IPS-NIHi7 (cell line): ENCODE data around the gene SURF2.
A peak's percentile ranks its signal among the peaks of the same experiment; 100 is the strongest.

Experiments used
- DNase-seq: peaks from one replicate; pipeline ENCODE4 v3.0.0; 2012; ENCODE audit warnings: mixed read lengths; ENCODE audit errors: extremely low spot score

The SURF2 gene

DNA sequence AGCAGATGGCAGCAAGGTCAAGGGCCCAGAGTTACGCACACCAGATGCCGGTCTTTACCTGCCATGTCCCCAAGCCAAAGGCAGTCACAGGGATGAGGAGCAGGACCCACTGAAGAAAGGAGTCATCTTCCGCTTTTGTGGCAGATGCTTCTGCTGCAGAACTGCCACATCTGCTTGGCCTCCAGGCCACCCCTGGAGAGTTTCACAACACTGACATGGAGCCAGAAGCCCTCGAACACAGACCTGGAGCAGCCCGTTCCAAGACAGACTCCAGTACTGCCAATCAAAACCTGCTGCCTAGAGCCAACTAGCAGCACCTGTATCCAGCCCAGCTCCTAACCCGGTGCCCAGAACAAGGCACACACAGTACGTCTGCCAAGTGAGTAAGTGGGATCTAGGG is 1.6 kb upstream of the SURF2 start:
- no peak for DNase-seq

- no peak for DNase-seq
Measured at GRCh38 chr9:133355881-133356357, 431 bp upstream of the SURF2 start.

- DNase-seq: no peak
Measured at GRCh38 chr9:133357656-133358055, 1.3 kb downstream of the SURF2 start.

DNA sequence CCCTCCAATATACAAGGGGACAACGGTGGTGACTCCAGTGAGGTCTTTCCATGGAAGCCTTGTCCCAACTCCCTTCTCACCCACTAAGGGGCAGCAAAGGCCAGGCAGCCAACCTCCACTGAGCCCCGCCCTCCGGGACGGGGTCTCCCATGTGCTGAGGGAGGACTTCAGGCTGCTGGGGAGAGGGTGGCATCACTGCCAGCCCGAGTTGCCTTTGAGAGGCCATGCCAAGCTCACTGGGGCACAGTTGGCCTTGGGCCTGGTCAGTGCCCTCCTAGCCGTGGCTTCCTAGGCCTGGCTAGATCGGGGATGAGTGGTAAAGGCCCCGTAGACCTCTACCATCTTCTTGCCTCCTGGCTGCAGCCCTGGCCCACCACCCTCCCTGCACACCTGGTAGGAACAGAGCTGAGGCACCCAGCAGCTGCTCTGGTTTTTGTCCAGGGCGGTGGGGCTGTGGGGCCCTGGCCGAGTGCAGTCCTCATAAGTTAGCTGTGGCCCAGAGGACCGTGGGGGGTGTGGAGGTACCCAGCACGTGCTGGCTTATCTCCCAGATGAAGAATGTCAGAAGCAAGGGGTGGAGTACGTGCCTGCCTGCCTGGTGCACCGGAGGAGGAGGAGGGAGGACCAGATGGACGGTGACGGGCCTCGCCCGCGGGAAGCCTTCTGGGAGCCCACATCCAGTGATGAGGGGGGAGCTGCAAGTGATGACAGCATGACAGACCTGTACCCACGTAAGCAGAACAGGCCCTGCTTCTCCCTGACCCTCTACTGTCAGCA is 3.2 kb downstream of the SURF2 start:
- peak; percentile 64 for DNase-seq

- DNase-seq: no peak
Measured at GRCh38 chr9:133360400-133361393, 4.3 kb downstream of the SURF2 start.

GRCh38 chr9:133361507-133362092 is 5.2 kb downstream of the SURF2 start:
- no peak for DNase-seq

DNA sequence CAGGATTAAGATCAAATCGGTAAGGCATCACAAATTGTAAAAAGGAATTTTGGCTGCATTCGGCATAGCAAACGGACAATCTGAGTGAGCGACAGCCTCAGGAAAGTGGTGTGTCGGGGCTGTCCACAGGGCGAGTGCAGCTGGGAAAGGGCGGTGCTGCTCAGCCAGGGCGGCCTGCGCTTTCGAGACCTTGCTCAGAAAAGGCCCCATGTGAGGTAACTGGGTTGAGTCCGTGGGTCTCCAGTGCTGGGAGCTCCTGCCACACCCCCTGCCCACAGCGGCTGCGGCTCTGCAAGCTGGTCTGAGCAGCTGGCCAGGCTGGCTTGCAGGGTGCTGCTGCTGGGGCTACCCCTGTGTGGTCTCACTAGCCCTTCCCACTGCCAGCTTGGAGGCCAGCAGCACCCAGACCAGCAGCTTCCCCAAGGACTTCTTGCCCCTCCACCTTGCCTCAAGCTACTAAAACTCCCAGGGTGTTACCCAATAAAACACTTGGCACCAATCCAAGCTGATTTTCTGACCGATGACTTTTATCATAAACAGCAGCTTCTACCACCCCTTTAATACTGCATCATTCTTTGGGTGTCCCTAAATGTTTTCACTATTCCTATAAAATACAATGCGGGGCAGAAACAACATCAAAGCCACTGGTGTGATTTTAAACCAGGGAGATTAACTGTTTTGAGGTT is 6.2 kb downstream of the SURF2 start:
- no peak for DNase-seq

GRCh38 chr9:133366435-133366834 is 10.1 kb downstream of the SURF2 start:
- no peak for DNase-seq

GRCh38 chr9:133367221-133367620 is 10.9 kb downstream of the SURF2 start:
- no peak for DNase-seq

- no peak for DNase-seq
Measured at GRCh38 chr9:133367778-133368177, 11.4 kb downstream of the SURF2 start.

GRCh38 chr9:133368249-133368881 is 12.0 kb downstream of the SURF2 start:
- no peak for DNase-seq

GRCh38 chr9:133369422-133369821 is 13.1 kb downstream of the SURF2 start:
- no peak for DNase-seq

GRCh38 chr9:133369933-133370332 is 13.6 kb downstream of the SURF2 start:
- DNase-seq: no peak

- DNase-seq: no peak
Measured at GRCh38 chr9:133370685-133371084, 14.3 kb downstream of the SURF2 start.

DNA sequence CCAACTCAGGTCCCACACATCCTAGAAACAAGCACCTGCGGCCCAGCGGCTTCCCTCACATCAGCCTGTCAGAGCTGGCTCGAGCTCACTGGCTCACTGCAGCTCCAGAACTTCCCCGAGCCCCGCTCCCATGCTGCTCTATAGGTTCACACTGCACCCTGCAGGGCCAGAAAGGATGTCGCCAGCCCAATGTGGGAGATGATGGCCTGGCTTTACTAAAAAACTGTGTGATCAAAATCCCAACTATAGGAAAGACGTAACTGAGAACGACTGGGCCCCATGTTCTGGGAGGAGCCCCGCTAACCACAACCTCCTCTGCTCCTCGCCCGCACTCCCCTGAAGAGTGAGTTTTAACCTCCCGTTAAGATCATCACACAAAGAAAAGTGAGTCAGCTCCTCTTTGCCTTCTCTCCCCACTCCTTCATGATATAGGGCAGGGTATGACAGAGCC is 14.9 kb downstream of the SURF2 start:
- DNase-seq: no peak

GRCh38 chr9:133372144-133372543 is 15.8 kb downstream of the SURF2 start:
- DNase-seq: no peak

GRCh38 chr9:133374612-133375115 is 18.3 kb downstream of the SURF2 start:
- no peak for DNase-seq

DNA sequence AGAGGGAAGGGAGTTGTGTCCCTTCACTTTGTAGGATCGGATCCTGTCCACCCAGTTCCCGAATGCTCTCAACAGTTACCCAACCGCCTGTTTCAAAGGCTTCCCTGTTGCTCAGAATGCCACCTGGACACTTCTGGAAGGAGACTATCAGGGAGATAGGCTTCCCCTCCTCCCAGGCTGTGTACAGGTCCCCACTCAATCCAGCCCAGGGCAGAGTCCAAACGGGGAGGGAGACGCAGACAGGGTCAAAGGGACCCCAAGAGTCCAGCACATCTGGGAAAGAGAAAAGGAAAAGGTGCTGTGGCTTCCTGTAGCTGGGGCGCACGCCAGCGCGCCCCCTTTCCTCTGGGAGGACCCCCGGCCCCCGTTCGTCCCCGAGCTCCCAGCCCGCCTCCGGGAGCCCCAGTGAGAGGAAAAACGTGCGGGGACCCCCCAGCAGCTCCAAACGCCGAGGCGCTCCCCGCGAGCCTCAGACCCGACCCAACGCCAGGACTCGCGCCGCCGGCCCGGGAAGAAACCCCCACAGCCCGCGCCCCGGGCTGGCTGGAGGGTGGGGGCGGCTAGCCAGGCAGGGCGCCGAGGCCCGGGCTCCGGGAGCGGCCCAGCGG is 18.9 kb downstream of the SURF2 start:
- DNase-seq: peak; percentile 38

DNA sequence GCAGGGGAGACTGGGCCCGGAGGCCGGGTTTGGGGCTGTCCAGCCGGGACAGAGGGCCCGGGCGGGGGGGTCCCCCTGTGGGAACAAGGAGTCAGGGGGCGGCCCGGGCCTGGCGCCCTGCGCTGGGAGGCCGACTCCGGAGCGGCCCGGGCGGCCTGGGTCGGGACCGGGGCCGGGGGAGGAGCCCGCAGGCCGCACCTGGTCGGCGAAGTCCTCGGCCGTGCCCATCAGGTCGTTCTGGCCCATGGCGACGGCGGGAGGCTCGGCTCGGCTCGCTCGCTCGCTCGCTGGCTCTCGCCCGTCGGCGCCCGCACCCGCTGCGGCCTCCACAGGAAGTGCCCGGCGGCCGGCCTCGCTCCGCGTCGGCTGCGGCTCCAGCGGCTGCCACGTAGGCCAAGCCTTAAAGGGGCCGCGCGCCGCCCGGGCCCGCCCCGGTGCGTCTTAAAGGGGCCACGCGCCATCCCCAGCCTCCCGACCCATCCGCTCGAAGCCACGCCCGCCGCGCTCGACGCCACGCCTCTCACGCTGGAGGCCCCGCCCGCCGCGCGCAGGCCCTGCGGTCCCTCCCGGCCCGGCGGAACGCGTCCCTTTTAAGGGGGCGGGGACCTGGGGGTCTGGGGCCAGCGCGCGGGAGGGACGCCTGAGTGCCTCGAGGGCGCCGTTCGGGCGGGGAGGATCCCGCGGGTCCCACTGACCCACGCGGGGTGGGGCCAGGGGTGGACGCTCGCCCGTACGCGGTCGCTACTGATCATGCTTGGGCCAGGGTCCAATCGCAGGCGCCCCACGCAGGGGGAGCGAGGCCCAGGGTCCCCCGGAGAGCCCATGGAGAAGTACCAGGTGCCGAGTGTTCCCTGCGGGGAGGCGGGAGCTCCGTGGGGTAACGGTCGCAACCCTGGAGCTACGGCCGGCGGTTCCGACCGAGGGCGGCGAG is 19.6 kb downstream of the SURF2 start, which contains the start of the genes STKLD1 and SURF4:
STKLD1 (plus strand) TSS at position 643 of the 931 bp plus-strand sequence; CDS start at position 751, 108 bp downstream.
SURF4 (minus strand) TSS at position 337 of the 931 bp plus-strand sequence; CDS start at position 246, 91 bp downstream.
- peak; percentile 100 for DNase-seq
